Islet precursor cell (in vitro differentiated cells): ENCODE results near the gene SLC8A1.

ENCODE experiments used
- DNase-seq: peaks from one replicate; pipeline ENCODE4 v3.0.0-alpha.2; 2018

SLC8A1 gene

GRCh38 chr2:40451918-40452605 is at the start of gene SLC8A1:
Gene SLC8A1 (minus strand): TSS chr2:40452090.
- peak; percentile 72 for DNase-seq

GRCh38 chr2:40499437-40499836 is 47.5 kb upstream of the SLC8A1 start:
- DNase-seq = no peak

GRCh38 chr2:40497251-40497859 is 45.5 kb upstream of the SLC8A1 start:
- DNase-seq = no peak

GRCh38 chr2:40489678-40489960 is 37.7 kb upstream of the SLC8A1 start:
- peak; percentile 58 for DNase-seq

- no peak for DNase-seq
These were observed 37.2 kb upstream of the SLC8A1 start for GRCh38 chr2:40488927-40489677.

GRCh38 chr2:40488101-40488601 is 36.3 kb upstream of the SLC8A1 start:
- no peak for DNase-seq

GRCh38 chr2:40487602-40488001 is 35.7 kb upstream of the SLC8A1 start:
- DNase-seq = no peak

- no peak for DNase-seq
These were observed 34.0 kb upstream of the SLC8A1 start for GRCh38 chr2:40485854-40486253.

- DNase-seq = no peak
These were observed 33.4 kb upstream of the SLC8A1 start for GRCh38 chr2:40485318-40485717.

- no peak for DNase-seq
These were observed 31.8 kb upstream of the SLC8A1 start for GRCh38 chr2:40483549-40484243.

- no peak for DNase-seq
These were observed 28.7 kb upstream of the SLC8A1 start for GRCh38 chr2:40480596-40480995.

GRCh38 chr2:40480073-40480472 is 28.2 kb upstream of the SLC8A1 start:
- DNase-seq = no peak

- DNase-seq = no peak
These were observed 25.5 kb upstream of the SLC8A1 start for GRCh38 chr2:40477361-40477760.

GRCh38 chr2:40476436-40476835 is 24.5 kb upstream of the SLC8A1 start:
- no peak for DNase-seq

GRCh38 chr2:40474306-40474705 is 22.4 kb upstream of the SLC8A1 start:
- DNase-seq = no peak

- no peak for DNase-seq
These were observed 20.0 kb upstream of the SLC8A1 start for GRCh38 chr2:40471866-40472265.

- DNase-seq = no peak
These were observed 19.2 kb upstream of the SLC8A1 start for GRCh38 chr2:40470822-40471813.

GRCh38 chr2:40466935-40467572 is 15.2 kb upstream of the SLC8A1 start:
- no peak for DNase-seq

- DNase-seq = no peak
These were observed 14.5 kb upstream of the SLC8A1 start for GRCh38 chr2:40466332-40466906.

- DNase-seq = no peak
These were observed 11.2 kb upstream of the SLC8A1 start for GRCh38 chr2:40463112-40463511.

- DNase-seq = peak; percentile 82
These were observed 6.4 kb upstream of the SLC8A1 start for GRCh38 chr2:40458271-40458794.
